H9 (cell line): ENCODE results near the gene ARHGAP24. TPM values are rescaled to one million over a fixed set of nuclear protein-coding genes. Genes with fewer than 3 reads are reported as not detected.
A peak's percentile ranks its signal among the peaks of the same experiment; 100 is the strongest.

Experiments used
- DNase-seq: peaks from one replicate; pipeline ENCODE4 v3.0.0-alpha.2; 2017
- H2AFZ ChIP-seq: one replicate; pipeline ENCODE4 v1.6.1; 2013; ENCODE audit warnings: mild to moderate bottlenecking, low read length, control low read depth, moderate library complexity
- H2AK5ac ChIP-seq: 2 replicates; pipeline ENCODE4 v1.6.1; 2013; ENCODE audit warnings: low read length, control low read depth, mixed read lengths; ENCODE audit not compliant: insufficient read length
- H2BK120ac ChIP-seq: one replicate; pipeline ENCODE4 v1.6.1; 2013; ENCODE audit warnings: low read depth, mild to moderate bottlenecking, low read length, control low read depth, inconsistent platforms; ENCODE audit not compliant: poor library complexity, severe bottlenecking
- H2BK12ac ChIP-seq: 2 replicates; pipeline ENCODE4 v1.6.1; 2013; ENCODE audit warnings: low read length, control low read depth, mixed read lengths, low read depth; ENCODE audit not compliant: insufficient read length
- H2BK15ac ChIP-seq: 2 replicates; pipeline ENCODE4 v1.6.1; 2013; ENCODE audit warnings: low read depth, low read length, control low read depth
- H2BK20ac ChIP-seq: one replicate; pipeline ENCODE4 v1.6.1; 2013; ENCODE audit warnings: low read depth, mild to moderate bottlenecking, low read length, control low read depth, inconsistent platforms; ENCODE audit not compliant: poor library complexity, severe bottlenecking
- H2BK5ac ChIP-seq: 2 replicates; pipeline ENCODE4 v1.6.1; 2013; ENCODE audit warnings: low read length, control low read depth, mixed read lengths; ENCODE audit not compliant: insufficient read length
- H3K14ac ChIP-seq: 2 replicates; pipeline ENCODE4 v1.6.1; 2013; ENCODE audit warnings: low read length, control low read depth; ENCODE audit not compliant: insufficient read depth
- H3K18ac ChIP-seq: 2 replicates; pipeline ENCODE4 v1.6.1; 2013; ENCODE audit warnings: low read depth, mild to moderate bottlenecking, mixed read lengths, low read length, control low read depth; ENCODE audit not compliant: insufficient read length
- H3K23ac ChIP-seq: 2 replicates; pipeline ENCODE4 v1.6.1; 2013; ENCODE audit warnings: low read length, control low read depth, mixed read lengths, low read depth; ENCODE audit not compliant: insufficient read length
- H3K23me2 ChIP-seq: 2 replicates; pipeline ENCODE4 v1.6.1; 2013; ENCODE audit warnings: low read depth, mild to moderate bottlenecking, mixed read lengths, low read length, control low read depth; ENCODE audit not compliant: insufficient read length, poor library complexity, severe bottlenecking
- H3K27ac ChIP-seq: 2 replicates; pipeline ENCODE4 v1.5.1; 2013; ENCODE audit warnings: low read length, control low read depth, mixed read lengths, low read depth; ENCODE audit not compliant: insufficient read length
- H3K27me3 ChIP-seq: 2 replicates; pipeline ENCODE4 v1.6.1; 2013; ENCODE audit warnings: low read length, control low read depth, inconsistent platforms; ENCODE audit not compliant: insufficient read depth
- H3K4ac ChIP-seq: 2 replicates; pipeline ENCODE4 v1.6.1; 2013; ENCODE audit warnings: low read depth, mild to moderate bottlenecking, control low read depth, inconsistent platforms, low read length, moderate library complexity
- H3K4me1 ChIP-seq: 2 replicates; pipeline ENCODE4 v1.6.1; 2013; ENCODE audit warnings: low read length, control low read depth, inconsistent platforms; ENCODE audit not compliant: insufficient read depth
- H3K4me2 ChIP-seq: 2 replicates; pipeline ENCODE4 v1.6.1; 2013; ENCODE audit warnings: low read length, control low read depth, mixed read lengths; ENCODE audit not compliant: insufficient read length, insufficient read depth
- H3K56ac ChIP-seq: 2 replicates; pipeline ENCODE4 v1.6.1; 2013; ENCODE audit warnings: low read depth, mild to moderate bottlenecking, mixed read lengths, low read length, control low read depth; ENCODE audit not compliant: insufficient read length
- H3K79me1 ChIP-seq: 2 replicates; pipeline ENCODE4 v1.6.1; 2013; ENCODE audit warnings: low read depth, mild to moderate bottlenecking, moderate library complexity, low read length, control low read depth, inconsistent platforms; ENCODE audit not compliant: insufficient read depth, poor library complexity, severe bottlenecking
- H3K79me2 ChIP-seq: 2 replicates; pipeline ENCODE4 v1.6.1; 2013; ENCODE audit warnings: low read length, control low read depth, inconsistent platforms; ENCODE audit not compliant: insufficient read depth
- H3K9ac ChIP-seq: 2 replicates; pipeline ENCODE4 v1.6.1; 2013; ENCODE audit warnings: low read length, control low read depth, mixed read lengths; ENCODE audit not compliant: insufficient read length; ENCODE audit errors: extremely low read depth
- H3K9me3 ChIP-seq: one replicate; pipeline ENCODE4 v1.6.1; 2013; ENCODE audit warnings: low read depth, low read length, inconsistent platforms; ENCODE audit not compliant: control insufficient read depth
- H3T11ph ChIP-seq: one replicate; pipeline ENCODE4 v1.6.1; 2013; ENCODE audit warnings: mild to moderate bottlenecking, low read length, control low read depth, inconsistent platforms
- H4K20me1 ChIP-seq: one replicate; pipeline ENCODE4 v1.6.1; 2013; ENCODE audit not compliant: control insufficient read depth, insufficient read length, insufficient read depth
- H4K5ac ChIP-seq: 2 replicates; pipeline ENCODE4 v1.6.1; 2013; ENCODE audit warnings: low read depth, mild to moderate bottlenecking, mixed read lengths, low read length, control low read depth; ENCODE audit not compliant: insufficient read length
- H4K8ac ChIP-seq: replicated peaks from 2 replicates; pipeline ENCODE4 v1.6.1; 2013; ENCODE audit warnings: low read length, control low read depth, mixed read lengths, low read depth; ENCODE audit not compliant: insufficient read length
- H4K91ac ChIP-seq: 2 replicates; pipeline ENCODE4 v1.6.1; 2013; ENCODE audit warnings: low read depth, mild to moderate bottlenecking, moderate library complexity, mixed read lengths, low read length, control low read depth; ENCODE audit not compliant: insufficient read length
- H3K27ac Mint-ChIP-seq, 3 experiments: 2 replicates in 2 of 3; 3 replicates in 1 of 3; pipeline ENCODE4 v1.8.0; 2020 to 2021; ENCODE audit warnings: mixed read lengths in 3 of 3, mild to moderate bottlenecking in 1 of 3, moderate library complexity in 1 of 3
- H3K27me3 Mint-ChIP-seq: 2 replicates; pipeline ENCODE4 v1.8.0; 2021; ENCODE audit warnings: low read depth, mild to moderate bottlenecking, moderate library complexity, mixed read lengths
- H3K36me3 Mint-ChIP-seq, 3 experiments: 2 replicates in 2 of 3; 3 replicates in 1 of 3; pipeline ENCODE4 v1.8.0; 2020 to 2021; ENCODE audit warnings: low read depth in 3 of 3, mixed read lengths in 3 of 3; ENCODE audit not compliant: insufficient read depth in 1 of 3
- H3K4me1 Mint-ChIP-seq, 2 experiments: 2 replicates each; pipeline ENCODE4 v1.8.0; 2020; ENCODE audit warnings: mixed read lengths in 2 of 2
- H3K4me3 Mint-ChIP-seq, 2 experiments: 2 replicates in 1 of 2; 3 replicates in 1 of 2; pipeline ENCODE4 v1.8.0; 2020 to 2021; ENCODE audit warnings: mild to moderate bottlenecking in 2 of 2, mixed read lengths in 2 of 2, moderate library complexity in 1 of 2
- H3K9me3 Mint-ChIP-seq, 2 experiments: 2 replicates in 1 of 2; 3 replicates in 1 of 2; pipeline ENCODE4 v1.8.0; 2020; ENCODE audit warnings: mild to moderate bottlenecking in 2 of 2, mixed read lengths in 2 of 2, moderate library complexity in 1 of 2
- CTCF ChIP-seq: fragments of 200-600 bp; sonication (generic); conservative IDR thresholded peaks from 3 replicates; pipeline ENCODE4 v1.8.0; 2021; ENCODE audit warnings: antibody characterized with exemption, mild to moderate bottlenecking
- WGBS: extraction: QIAGEN DNeasy Blood & Tissue Kit; methylation state at CpG from one replicate; pipeline ENCODE4 v1.1.7; 2013; ENCODE audit warnings: missing lambda C conversion rate, low lambda C conversion rate, mixed read lengths; ENCODE audit not compliant: insufficient read length; ENCODE audit errors: extremely low coverage; 5-methylcytosine and 5-hydroxymethylcytosine counted together
- total RNA-seq: library from RNA; stranded (reverse); gene quantifications from 2 replicates; pipeline ENCODE4 v1.2.1, GENCODE V29; 2021

The ARHGAP24 gene
- total RNA-seq, 1 experiment from 2014 or later = 0.37 TPM

GRCh38 chr4:86015412-86016350 lies 540.7 kb downstream of the ARHGAP24 start:
- Histone ChIP-seq H3K27me3 (no peaks in the 10 kb centered on the region), H3K27ac (no peak overlapping the region)

More at GRCh38 chr4:86015412-86016350, 540.7 kb downstream of the ARHGAP24 start:
- Histone ChIP-seq H4K20me1 (no peaks in the 10 kb centered on the region), H4K8ac (no peak overlapping the region), H3K79me1 (no peaks in the 10 kb centered on the region), H3K4ac (no peak overlapping the region), H3K56ac (no peak overlapping the region), H2BK120ac (no peak overlapping the region), H3K9me3 (no peaks in the 10 kb centered on the region), H3K9ac (no peak overlapping the region), H3K4me1 (no peaks in the 10 kb centered on the region), H4K5ac (no peak overlapping the region), H2BK5ac (no peak overlapping the region), H3K23me2 (no peaks in the 10 kb centered on the region), H2AFZ (no peak overlapping the region), H4K91ac (no peak overlapping the region), H2AK5ac (no peak overlapping the region), H3K23ac (no peak overlapping the region), H3T11ph (no peak overlapping the region), H3K18ac (no peak overlapping the region), H3K79me2 (no peaks in the 10 kb centered on the region), H2BK15ac (no peak overlapping the region), H3K4me2 (no peak overlapping the region), H2BK12ac (no peak overlapping the region), H3K14ac (no peak overlapping the region), H2BK20ac (no peak overlapping the region)
- Mint-ChIP-seq H3K27me3 (no peaks in the 10 kb centered on the region), H3K27ac (peak overlapping the region in 1 of 3 experiments; percentile 9; a peak in 1 of 7 replicates), H3K36me3 (no peaks in the 10 kb centered on the region), H3K4me3 (no peak overlapping the region), H3K4me1 (peaks cover 10 to 15% of the 10 kb centered on the region in 2 experiments), H3K9me3 (no peaks in the 10 kb centered on the region)
- no CpG with 5 or more reads among the region's 2 CpGs for WGBS
- no peak for TF ChIP-seq CTCF
- no peak for DNase-seq
